HEK293T (cell line): Measurements from ENCODE around the gene PCDHB8.
"Not testable (repeated sequence)": the region's sequence is repeated elsewhere in the genome, so short reads cannot be mapped to it uniquely, and the experiment has no call there.

Source experiments
- CTCF ChIA-PET: fragments of 350-600 bp; formaldehyde crosslinking; extraction: SDS; loops from one replicate; lab custom pipeline; 2021; ENCODE audit warnings: antibody characterized with exemption, inconsistent platforms; lab: Yijun Ruan, JAX
- POLR2A ChIA-PET: fragments of 350-600 bp; formaldehyde crosslinking; extraction: SDS; loops from one replicate; lab custom pipeline; 2020; ENCODE audit warnings: antibody characterized with exemption, inconsistent platforms; lab: Yijun Ruan, JAX
- DNase-seq: peaks from one replicate; pipeline ENCODE4 v3.0.0; 2012; ENCODE audit warnings: mixed read lengths; ENCODE audit errors: extremely low spot score
- ARNT ChIP-seq: fragments of 450-650 bp; IDR thresholded peaks from 2 replicates; pipeline ENCODE4 v1.6.1; 2017; ENCODE audit warnings: mild to moderate bottlenecking
- BHLHE40 ChIP-seq: fragments of 450-650 bp; IDR thresholded peaks from 2 replicates; pipeline ENCODE4 v1.6.1; 2016; ENCODE audit warnings: mild to moderate bottlenecking, moderate library complexity, borderline replicate concordance
- CTBP1 ChIP-seq: fragments of 450-650 bp; IDR thresholded peaks from 2 replicates; pipeline ENCODE4 v1.6.1; 2016; ENCODE audit warnings: borderline replicate concordance
- ELF4 ChIP-seq: fragments of 450-650 bp; IDR thresholded peaks from 2 replicates; pipeline ENCODE4 v1.6.1; 2017; ENCODE audit warnings: antibody characterized with exemption
- FOXA1 ChIP-seq: fragments of 450-650 bp; IDR thresholded peaks from 2 replicates; pipeline ENCODE4 v1.6.1; 2016; ENCODE audit warnings: mild to moderate bottlenecking
- FOXK2 ChIP-seq: fragments of 450-650 bp; IDR thresholded peaks from 2 replicates; pipeline ENCODE4 v1.6.1; 2016; ENCODE audit warnings: mild to moderate bottlenecking
- FOXM1 ChIP-seq: fragments of 450-650 bp; IDR thresholded peaks from 2 replicates; pipeline ENCODE4 v1.6.1; 2017; ENCODE audit warnings: mild to moderate bottlenecking, borderline replicate concordance
- HDGF ChIP-seq: fragments of 450-650 bp; IDR thresholded peaks from 2 replicates; pipeline ENCODE4 v1.6.1; 2017; ENCODE audit warnings: antibody characterized with exemption, borderline replicate concordance
- L3MBTL2 ChIP-seq: fragments of 450-650 bp; conservative IDR thresholded peaks from 2 replicates; pipeline ENCODE4 v1.6.1; 2016; ENCODE audit warnings: mild to moderate bottlenecking
- LEF1 ChIP-seq: fragments of 450-650 bp; IDR thresholded peaks from 2 replicates; pipeline ENCODE4 v1.6.1; 2017; ENCODE audit warnings: mild to moderate bottlenecking, borderline replicate concordance
- NFRKB ChIP-seq: fragments of 450-650 bp; IDR thresholded peaks from 2 replicates; pipeline ENCODE4 v1.6.1; 2016; ENCODE audit warnings: mild to moderate bottlenecking, moderate library complexity
- SP1 ChIP-seq: fragments of 450-650 bp; IDR thresholded peaks from 2 replicates; pipeline ENCODE4 v1.6.1; 2017
- SUZ12 ChIP-seq: fragments of 450-650 bp; IDR thresholded peaks from 2 replicates; pipeline ENCODE4 v1.6.1; 2016; ENCODE audit warnings: mild to moderate bottlenecking
- TARDBP ChIP-seq: fragments of 450-650 bp; IDR thresholded peaks from 2 replicates; pipeline ENCODE4 v1.6.1; 2016
- ZNF384 ChIP-seq: fragments of 450-650 bp; IDR thresholded peaks from 2 replicates; pipeline ENCODE4 v1.6.1; 2016
- TF ChIP-seq, protein P1 (sequence below): fragments of 450-650 bp; IDR thresholded peaks from 2 replicates; pipeline ENCODE4 v1.6.1; 2016

Gene PCDHB8

DNA sequence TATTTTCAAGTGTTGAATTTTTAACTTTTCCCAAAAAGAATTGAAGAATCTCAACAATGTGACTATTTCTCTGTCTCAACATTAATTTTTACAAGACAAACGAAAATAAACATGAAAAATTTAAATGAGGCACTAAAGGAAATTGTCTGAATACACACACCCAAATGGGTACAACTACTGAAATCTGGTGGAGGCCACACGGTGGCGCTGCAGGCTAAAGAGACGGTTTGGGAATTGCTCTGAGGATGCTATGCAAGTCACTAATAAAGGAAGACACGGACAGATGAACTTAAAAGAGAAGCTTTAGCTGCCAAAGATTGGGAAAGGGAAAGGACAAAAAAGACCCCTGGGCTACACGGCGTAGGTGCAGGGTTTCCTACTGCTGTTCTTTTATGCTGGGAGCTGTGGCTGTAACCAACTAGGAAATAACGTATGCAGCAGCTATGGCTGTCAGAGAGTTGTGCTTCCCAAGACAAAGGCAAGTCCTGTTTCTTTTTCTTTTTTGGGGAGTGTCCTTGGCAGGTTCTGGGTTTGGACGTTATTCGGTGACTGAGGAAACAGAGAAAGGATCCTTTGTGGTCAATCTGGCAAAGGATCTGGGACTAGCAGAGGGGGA is 14.6 kb downstream of the PCDHB8 start, which contains the start of gene PCDHB10:
Gene PCDHB10 (plus strand): TSS at position 244 of the 616 bp plus-strand sequence. CDS start 200 bp downstream, at position 444.
- DNase-seq = peak; percentile 17
- TF ChIP-seq ARNT (no peak), ELF4 (no peak), LEF1 (no peak), BHLHE40 (no peak), SP1 (no peak), CTBP1 (no peak), L3MBTL2 (no peak), ZNF384 (no peak), SUZ12 (no peak), NFRKB (no peak), FOXM1 (no peak), TARDBP (no peak), FOXA1 (no peak), FOXK2 (no peak), HDGF (no peak)
- TF ChIP-seq, protein P1, sequence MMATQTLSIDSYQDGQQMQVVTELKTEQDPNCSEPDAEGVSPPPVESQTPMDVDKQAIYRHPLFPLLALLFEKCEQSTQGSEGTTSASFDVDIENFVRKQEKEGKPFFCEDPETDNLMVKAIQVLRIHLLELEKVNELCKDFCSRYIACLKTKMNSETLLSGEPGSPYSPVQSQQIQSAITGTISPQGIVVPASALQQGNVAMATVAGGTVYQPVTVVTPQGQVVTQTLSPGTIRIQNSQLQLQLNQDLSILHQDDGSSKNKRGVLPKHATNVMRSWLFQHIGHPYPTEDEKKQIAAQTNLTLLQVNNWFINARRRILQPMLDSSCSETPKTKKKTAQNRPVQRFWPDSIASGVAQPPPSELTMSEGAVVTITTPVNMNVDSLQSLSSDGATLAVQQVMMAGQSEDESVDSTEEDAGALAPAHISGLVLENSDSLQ = no peak
- POLR2A ChIA-PET = no interaction called here
- CTCF ChIA-PET = interaction anchor here (0.5 to 1.0 kb wide), 6 partner anchors 11 to 372 kb away, joined by 3 to 4 read pairs (median 3); partner anchors contain the start of gene PCDHB14

DNA sequence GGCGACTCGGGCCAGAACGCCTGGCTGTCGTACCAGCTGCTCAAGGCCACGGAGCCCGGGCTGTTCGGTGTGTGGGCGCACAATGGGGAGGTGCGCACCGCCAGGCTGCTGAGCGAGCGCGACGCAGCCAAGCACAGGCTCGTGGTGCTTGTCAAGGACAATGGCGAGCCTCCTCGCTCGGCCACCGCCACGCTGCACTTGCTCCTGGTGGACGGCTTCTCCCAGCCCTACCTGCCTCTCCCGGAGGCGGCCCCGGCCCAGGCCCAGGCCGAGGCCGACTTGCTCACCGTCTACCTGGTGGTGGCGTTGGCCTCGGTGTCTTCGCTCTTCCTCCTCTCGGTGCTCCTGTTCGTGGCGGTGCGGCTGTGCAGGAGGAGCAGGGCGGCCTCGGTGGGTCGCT is 16.7 kb downstream of the PCDHB8 start:
- DNase-seq, POLR2A ChIA-PET, CTCF ChIA-PET: not testable (repeated sequence)

DNA sequence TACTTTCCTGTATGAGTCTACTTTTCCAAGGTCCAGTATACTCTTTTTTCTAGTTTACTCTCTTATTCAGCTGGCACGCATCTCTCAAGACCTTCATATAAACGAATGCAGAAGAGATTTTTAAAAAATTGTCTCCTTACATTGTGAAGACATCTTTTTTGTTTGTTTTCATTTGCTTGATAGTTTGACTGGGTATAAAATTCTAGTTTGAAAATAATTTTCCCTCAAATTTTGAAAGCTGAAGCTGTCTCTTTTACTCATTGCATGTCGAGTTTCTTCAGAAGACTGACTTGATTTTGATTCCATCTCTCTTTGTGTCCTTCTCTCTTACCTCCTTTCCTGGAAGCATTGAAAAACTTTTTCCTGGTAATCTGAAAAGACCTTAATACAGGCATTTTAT is 18.8 kb downstream of the PCDHB8 start:
- no peak for DNase-seq
- ChIA-PET POLR2A (no interaction called here), CTCF (interaction anchor here (0.7 to 0.8 kb wide), 4 partner anchors 12 to 371 kb away, joined by 3 read pairs; partner anchors contain the start of genes PCDHB12, PCDHGB7 and TAF7)
- TF ChIP-seq ARNT = no peak
- no peak for TF ChIP-seq TARDBP
- TF ChIP-seq FOXM1 = no peak
- TF ChIP-seq CTBP1 = no peak
- TF ChIP-seq ELF4 = no peak
- no peak for TF ChIP-seq FOXK2
- TF ChIP-seq NFRKB = no peak
- TF ChIP-seq ZNF384 = no peak
- TF ChIP-seq SUZ12 = no peak

DNA sequence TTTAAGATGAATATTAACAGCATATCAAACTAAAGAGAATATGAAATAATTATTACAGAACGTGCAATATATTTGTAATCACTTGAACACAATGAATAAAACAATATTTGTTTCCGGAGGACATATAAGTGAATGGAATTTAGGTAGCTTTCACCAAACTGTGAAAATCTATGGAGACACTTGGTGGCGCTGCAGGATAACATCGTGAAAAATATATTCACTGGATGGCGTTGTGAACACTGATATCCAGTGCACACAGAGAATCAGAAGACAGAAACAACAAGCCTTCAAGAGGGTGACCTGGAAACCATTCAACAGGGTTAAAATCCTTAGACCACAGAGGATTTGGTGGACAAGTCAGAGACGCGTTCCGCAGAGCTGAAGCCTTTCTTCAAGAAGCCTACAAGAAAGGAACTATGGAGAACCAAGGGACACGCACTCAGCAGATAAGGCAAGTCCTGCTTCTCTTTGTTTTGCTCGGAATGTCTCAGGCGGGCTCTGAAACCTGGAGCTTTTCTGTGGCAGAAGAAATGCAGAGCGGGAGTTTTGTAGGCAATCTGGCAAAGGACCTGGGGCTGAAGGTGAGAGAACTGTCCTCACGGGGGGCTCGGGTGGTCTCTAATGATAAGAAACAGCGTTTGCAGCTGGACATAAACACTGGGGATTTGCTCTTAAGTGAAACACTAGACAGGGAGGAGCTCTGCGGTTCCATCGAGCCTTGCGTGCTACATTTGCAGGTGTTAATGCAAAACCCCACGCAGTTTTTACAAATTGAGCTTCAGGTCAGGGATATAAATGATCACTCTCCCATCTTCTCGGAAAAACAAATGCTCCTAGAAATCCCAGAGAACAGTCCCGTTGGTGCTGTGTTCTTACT is 22.0 kb downstream of the PCDHB8 start, which contains the start of gene PCDHB11:
Gene PCDHB11 (plus strand): TSS at position 269 of the 877 bp plus-strand sequence. CDS start 148 bp downstream, at position 417.
- CTCF ChIA-PET = interaction anchor here (0.9 to 1.5 kb wide), 5 partner anchors 9 to 213 kb away, joined by 3 to 5 read pairs (median 3); partner anchors contain the start of genes PCDHB12, PCDHB14, PCDHB16 and PCDHGA10
- DNase-seq = no peak
- TF ChIP-seq NFRKB = no peak
- no peak for TF ChIP-seq BHLHE40
- no peak for TF ChIP-seq ELF4
- TF ChIP-seq FOXK2 = no peak
- TF ChIP-seq L3MBTL2 = no peak
- TF ChIP-seq HDGF = no peak
- no peak for TF ChIP-seq ARNT
- no peak for TF ChIP-seq SP1
- TF ChIP-seq, protein P1 = no peak
- TF ChIP-seq CTBP1 = no peak
- no peak for TF ChIP-seq FOXM1
- TF ChIP-seq FOXA1 = no peak
- no peak for TF ChIP-seq TARDBP
- TF ChIP-seq LEF1 = no peak
- no peak for TF ChIP-seq SUZ12
- TF ChIP-seq ZNF384 = no peak
- POLR2A ChIA-PET = interaction anchor here (0.7 to 1.0 kb wide), 2 partner anchors 121 to 364 kb away, joined by 3 read pairs; partner anchors contain the start of gene TAF7

DNA sequence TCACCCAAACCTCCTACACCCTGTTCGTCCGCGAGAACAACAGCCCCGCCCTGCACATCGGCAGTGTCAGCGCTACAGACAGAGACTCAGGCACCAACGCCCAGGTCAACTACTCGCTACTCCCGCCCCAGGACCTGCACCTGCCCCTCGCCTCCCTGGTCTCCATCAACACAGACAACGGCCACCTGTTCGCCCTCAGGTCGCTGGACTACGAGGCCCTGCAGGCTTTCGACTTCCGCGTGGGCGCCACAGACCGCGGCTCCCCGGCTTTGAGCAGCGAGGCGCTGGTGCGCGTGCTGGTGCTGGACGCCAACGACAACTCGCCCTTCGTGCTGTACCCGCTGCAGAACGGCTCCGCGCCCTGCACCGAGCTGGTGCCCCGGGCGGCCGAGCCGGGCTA is 23.5 kb downstream of the PCDHB8 start:
- POLR2A ChIA-PET, CTCF ChIA-PET: not testable (repeated sequence)

DNA sequence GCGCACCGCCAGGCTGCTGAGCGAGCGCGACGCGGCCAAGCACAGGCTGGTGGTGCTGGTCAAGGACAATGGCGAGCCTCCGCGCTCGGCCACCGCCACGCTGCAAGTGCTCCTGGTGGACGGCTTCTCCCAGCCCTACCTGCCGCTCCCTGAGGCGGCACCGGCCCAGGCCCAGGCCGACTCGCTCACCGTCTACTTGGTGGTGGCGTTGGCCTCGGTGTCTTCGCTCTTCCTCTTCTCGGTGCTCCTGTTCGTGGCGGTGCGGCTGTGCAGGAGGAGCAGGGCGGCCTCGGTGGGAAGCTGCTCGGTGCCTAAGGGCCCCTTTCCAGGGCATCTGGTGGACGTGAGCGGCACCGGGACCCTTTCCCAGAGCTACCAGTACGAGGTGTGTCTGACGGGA is 24.1 kb downstream of the PCDHB8 start:
- CTCF ChIA-PET, DNase-seq, POLR2A ChIA-PET: not testable (repeated sequence)

More for the DNA sequence above, 23.5 kb downstream of the PCDHB8 start:
- not testable (repeated sequence) for DNase-seq

DNA sequence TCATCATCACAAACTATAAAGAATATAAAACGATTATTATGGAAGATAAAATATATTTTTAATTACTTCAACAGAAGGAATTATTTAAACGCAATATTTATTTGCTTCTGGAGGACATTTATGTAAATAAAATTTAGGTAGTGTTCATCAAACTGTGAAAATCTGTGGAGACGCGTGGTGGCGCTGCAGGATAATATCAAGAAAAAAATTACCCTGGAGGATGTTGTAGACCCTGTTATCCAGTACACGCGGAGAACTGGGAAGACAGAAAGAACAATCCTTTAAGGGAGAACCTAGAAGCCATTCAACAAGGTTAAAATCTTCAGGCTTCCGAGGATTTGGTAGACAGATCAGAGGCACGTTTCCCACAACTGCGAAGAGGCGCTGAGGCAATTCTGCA is 30.9 kb downstream of the PCDHB8 start, which contains the start of gene PCDHB12:
Gene PCDHB12 (plus strand): TSS at position 242 of the 400 bp plus-strand sequence. CDS start 189 bp downstream, outside the sequence.
- POLR2A ChIA-PET = no interaction called here
- peak; percentile 12 for DNase-seq

DNA sequence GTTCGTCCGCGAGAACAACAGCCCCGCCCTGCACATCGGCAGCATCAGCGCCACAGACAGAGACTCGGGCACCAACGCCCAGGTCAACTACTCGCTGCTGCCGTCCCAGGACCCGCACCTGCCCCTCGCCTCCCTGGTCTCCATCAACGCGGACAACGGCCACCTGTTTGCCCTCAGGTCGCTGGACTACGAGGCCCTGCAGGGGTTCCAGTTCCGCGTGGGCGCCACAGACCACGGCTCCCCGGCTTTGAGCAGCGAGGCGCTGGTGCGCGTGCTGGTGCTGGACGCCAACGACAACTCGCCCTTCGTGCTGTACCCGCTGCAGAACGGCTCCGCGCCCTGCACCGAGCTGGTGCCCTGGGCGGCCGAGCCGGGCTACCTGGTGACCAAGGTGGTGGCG is 32.7 kb downstream of the PCDHB8 start:
- DNase-seq, CTCF ChIA-PET, POLR2A ChIA-PET: not testable (repeated sequence)

More for the DNA sequence above, 30.9 kb downstream of the PCDHB8 start, which contains the start of gene PCDHB12:
- CTCF ChIA-PET = interaction anchor here (0.7 to 1.2 kb wide), 3 partner anchors 9 to 355 kb away, joined by 3 to 5 read pairs (median 4); partner anchors contain the start of gene PCDHB11
- TF ChIP-seq TARDBP (no peak), BHLHE40 (no peak), ARNT (no peak), SUZ12 (no peak), HDGF (no peak), FOXA1 (no peak), CTBP1 (no peak), FOXM1 (no peak), ELF4 (no peak)

DNA sequence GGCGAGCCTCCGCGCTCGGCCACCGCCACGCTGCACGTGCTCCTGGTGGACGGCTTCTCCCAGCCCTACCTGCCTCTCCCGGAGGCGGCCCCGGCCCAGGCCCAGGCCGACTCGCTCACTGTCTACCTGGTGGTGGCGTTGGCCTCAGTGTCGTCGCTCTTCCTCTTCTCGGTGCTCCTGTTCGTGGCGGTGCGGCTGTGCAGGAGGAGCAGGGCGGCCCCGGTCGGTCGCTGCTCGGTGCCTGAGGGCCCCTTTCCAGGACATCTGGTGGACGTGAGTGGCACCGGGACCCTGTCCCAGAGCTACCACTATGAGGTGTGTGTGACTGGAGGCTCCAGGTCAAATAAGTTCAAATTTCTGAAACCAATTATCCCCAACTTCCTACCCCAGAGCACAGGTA is 33.3 kb downstream of the PCDHB8 start:
- POLR2A ChIA-PET, DNase-seq, CTCF ChIA-PET: not testable (repeated sequence)

DNA sequence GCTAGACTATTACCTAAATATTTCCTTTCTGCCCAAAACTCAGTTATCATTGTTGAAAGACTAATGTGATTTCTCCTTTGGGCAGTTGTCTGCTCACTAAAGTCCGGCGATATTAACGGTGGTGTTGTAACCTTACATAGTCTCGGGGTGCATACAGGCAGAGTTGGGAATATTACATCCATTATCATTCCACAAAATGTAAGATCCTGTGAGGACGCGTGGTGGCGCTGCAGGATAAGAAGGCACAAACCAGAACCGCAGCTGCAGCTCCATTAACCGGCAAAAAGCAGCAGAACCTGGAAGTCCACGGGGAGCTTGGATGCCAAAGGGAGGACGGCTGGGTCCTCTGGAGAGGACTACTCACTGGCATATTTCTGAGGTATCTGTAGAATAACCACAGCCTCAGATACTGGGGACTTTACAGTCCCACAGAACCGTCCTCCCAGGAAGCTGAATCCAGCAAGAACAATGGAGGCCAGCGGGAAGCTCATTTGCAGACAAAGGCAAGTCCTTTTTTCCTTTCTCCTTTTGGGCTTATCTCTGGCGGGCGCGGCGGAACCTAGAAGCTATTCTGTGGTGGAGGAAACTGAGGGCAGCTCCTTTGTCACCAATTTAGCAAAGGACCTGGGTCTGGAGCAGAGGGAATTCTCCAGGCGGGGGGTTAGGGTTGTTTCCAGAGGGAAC is 36.2 kb downstream of the PCDHB8 start, which contains the start of gene PCDHB13:
Gene PCDHB13 (plus strand): TSS at position 264 of the 684 bp plus-strand sequence. CDS start 205 bp downstream, at position 469.
- CTCF ChIA-PET = interaction anchor here (0.9 kb wide), 1 partner anchor 22 kb away, joined by 3 read pairs; the partner anchor contains the start of gene PCDHB10
- DNase-seq, POLR2A ChIA-PET: not testable (repeated sequence)
